Astrocyte (in vitro differentiated cells and primary cell): ENCODE measurements around the gene PPP3R1. TPM values are rescaled to one million over a fixed set of nuclear protein-coding genes. Genes with fewer than 3 reads are reported as not detected.

Source experiments
- DNase-seq: peaks from one replicate; pipeline ENCODE4 v3.0.0-alpha.2; 2010; ENCODE audit warnings: low read depth
- FAIRE-seq: peaks from 2 replicates; lab custom pipeline; 2011; peaks lifted over from hg19 to GRCh38; lab: Jason Lieb, UNC
- H2AFZ ChIP-seq: 2 replicates; pipeline ENCODE4 v1.6.0; 2012; ENCODE audit warnings: low read depth, low read length, inconsistent platforms
- H3K27ac ChIP-seq: 2 replicates; pipeline ENCODE4 v1.5.1; 2011; ENCODE audit warnings: low read depth, low read length, inconsistent platforms
- H3K27me3 ChIP-seq: 2 replicates; pipeline ENCODE4 v1.6.0; 2011; ENCODE audit warnings: low read length, inconsistent platforms; ENCODE audit not compliant: insufficient read depth
- H3K36me3 ChIP-seq: 2 replicates; pipeline ENCODE4 v1.5.1; 2011; ENCODE audit warnings: low read length, inconsistent platforms; ENCODE audit not compliant: insufficient read depth
- H3K4me1 ChIP-seq: 2 replicates; pipeline ENCODE4 v1.5.1; 2011; ENCODE audit warnings: low read length, inconsistent platforms; ENCODE audit not compliant: insufficient read depth
- H3K4me2 ChIP-seq: 2 replicates; pipeline ENCODE4 v1.6.0; 2012; ENCODE audit warnings: low read length, inconsistent platforms
- H3K4me3 ChIP-seq: 2 replicates; pipeline ENCODE4 v1.5.1; 2011; ENCODE audit warnings: low read depth, mild to moderate bottlenecking, low read length, inconsistent platforms; ENCODE audit not compliant: insufficient read depth
- H3K79me2 ChIP-seq: 2 replicates; pipeline ENCODE4 v1.6.0; 2012; ENCODE audit warnings: mild to moderate bottlenecking, low read length, inconsistent platforms; ENCODE audit not compliant: insufficient read depth
- H3K9ac ChIP-seq: 2 replicates; pipeline ENCODE4 v1.6.0; 2012; ENCODE audit warnings: mild to moderate bottlenecking, low read length, inconsistent platforms
- H3K9me3 ChIP-seq: 2 replicates; pipeline ENCODE4 v1.5.1; 2012; ENCODE audit warnings: low read depth, mild to moderate bottlenecking, low read length, inconsistent platforms; ENCODE audit not compliant: insufficient read depth
- H4K20me1 ChIP-seq: 2 replicates; pipeline ENCODE4 v1.6.0; 2012; ENCODE audit warnings: low read length, inconsistent platforms; ENCODE audit not compliant: insufficient read depth
- H3K27ac Mint-ChIP-seq: one replicate; pipeline ENCODE4 v1.8.0; 2021; ENCODE audit warnings: mild to moderate bottlenecking, mixed read lengths; ENCODE audit not compliant: unreplicated experiment
- H3K27me3 Mint-ChIP-seq: one replicate; pipeline ENCODE4 v1.8.0; 2021; ENCODE audit warnings: low read depth, mixed read lengths; ENCODE audit not compliant: unreplicated experiment
- H3K36me3 Mint-ChIP-seq: one replicate; pipeline ENCODE4 v1.8.0; 2021; ENCODE audit warnings: low read depth, mixed read lengths; ENCODE audit not compliant: unreplicated experiment
- H3K4me1 Mint-ChIP-seq: one replicate; pipeline ENCODE4 v1.8.0; 2021; ENCODE audit warnings: low read depth, mixed read lengths; ENCODE audit not compliant: unreplicated experiment
- H3K4me3 Mint-ChIP-seq: one replicate; pipeline ENCODE4 v1.8.0; 2021; ENCODE audit warnings: mild to moderate bottlenecking, moderate library complexity, mixed read lengths; ENCODE audit not compliant: unreplicated experiment
- H3K9me3 Mint-ChIP-seq: one replicate; pipeline ENCODE4 v1.8.0; 2021; ENCODE audit warnings: mild to moderate bottlenecking, mixed read lengths; ENCODE audit not compliant: unreplicated experiment
- CTCF ChIP-seq: IDR thresholded peaks from 2 replicates; pipeline ENCODE4 v1.5.1; 2011; ENCODE audit warnings: low read depth, mild to moderate bottlenecking, inconsistent platforms, low read length, moderate library complexity; ENCODE audit not compliant: insufficient read depth
- EZH2 ChIP-seq: IDR thresholded peaks from 2 replicates; pipeline ENCODE4 v1.6.1; 2012; ENCODE audit warnings: mild to moderate bottlenecking, low read length, inconsistent platforms; ENCODE audit not compliant: insufficient read depth
- total RNA-seq: library from RNA; stranded (reverse); gene quantifications from 2 replicates; pipeline ENCODE4 v1.2.1, GENCODE V29; 2021

The PPP3R1 gene
- total RNA-seq, 1 donor from 2014 or later = 80.6 TPM

GRCh38 chr2:68135448-68136320 lies 116.6 kb downstream of the PPP3R1 start:
- H3K36me3 ChIP-seq = peaks cover 3% of the 10 kb centered on the region
- peaks cover 7% of the 10 kb centered on the region for H3K36me3 Mint-ChIP-seq
- no peak overlapping the region for H2AFZ ChIP-seq
- no peak overlapping the region for H3K4me3 ChIP-seq
- no peak overlapping the region for H3K4me2 ChIP-seq
- no peak overlapping the region for H3K4me3 Mint-ChIP-seq
- no peak overlapping the region for H3K27ac ChIP-seq
- H3K27me3 Mint-ChIP-seq = no peaks in the 10 kb centered on the region
- H3K4me1 Mint-ChIP-seq = no peaks in the 10 kb centered on the region
- H4K20me1 ChIP-seq = no peaks in the 10 kb centered on the region
- H3K79me2 ChIP-seq = no peaks in the 10 kb centered on the region
- H3K9ac ChIP-seq = no peak overlapping the region
- H3K27ac Mint-ChIP-seq = no peak overlapping the region
- no peaks in the 10 kb centered on the region for H3K9me3 Mint-ChIP-seq
- FAIRE-seq = no peak
- DNase-seq = no peak
- no peaks in the 10 kb centered on the region for H3K9me3 ChIP-seq
- no peak for TF ChIP-seq EZH2
- H3K27me3 ChIP-seq = no peaks in the 10 kb centered on the region
- no peaks in the 10 kb centered on the region for H3K4me1 ChIP-seq

DNA sequence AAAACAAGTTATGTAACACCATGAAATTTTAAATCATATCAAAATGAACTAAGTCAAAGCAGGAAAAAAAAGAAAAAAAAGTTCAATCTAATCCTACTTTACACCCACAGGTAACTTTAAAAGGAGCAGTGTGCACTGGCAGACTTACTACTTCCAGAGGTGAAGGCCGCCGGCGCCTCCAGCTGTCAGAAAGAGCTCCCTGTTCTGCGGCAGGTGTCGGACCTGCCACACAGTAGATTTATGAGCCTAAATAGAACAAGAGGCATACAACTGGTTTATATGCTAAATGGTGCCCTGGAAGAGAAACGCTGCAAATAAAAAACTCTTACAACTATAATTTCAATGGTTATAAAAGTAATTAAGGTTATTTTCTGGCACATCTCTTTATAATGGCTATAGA lies 117.8 kb downstream of the PPP3R1 start:
- no peak overlapping the region for H3K4me2 ChIP-seq

DNA sequence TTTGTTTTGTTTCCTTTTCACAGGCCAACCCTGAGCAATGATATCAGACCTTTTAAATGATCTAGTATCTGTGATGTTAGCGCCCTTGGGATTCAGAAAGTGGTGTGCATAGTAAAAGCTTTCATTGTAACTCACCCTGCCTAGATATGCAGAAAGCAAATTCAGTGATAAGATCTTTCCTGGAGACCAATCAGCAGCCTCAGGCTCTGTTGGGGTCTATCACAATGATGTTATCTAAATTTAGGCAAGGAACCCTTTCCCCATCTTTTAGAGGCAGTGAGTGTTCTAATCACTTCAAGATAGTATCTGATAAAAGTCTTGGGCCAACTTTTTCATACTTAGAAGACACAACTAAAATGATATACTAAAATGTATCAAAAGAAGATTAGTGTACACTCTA lies 118.2 kb downstream of the PPP3R1 start:
- no peak overlapping the region for H3K4me2 ChIP-seq
- Mint-ChIP-seq H3K4me3 (no peak overlapping the region), H3K9me3 (no peaks in the 10 kb centered on the region), H3K4me1 (no peaks in the 10 kb centered on the region), H3K27ac (no peak overlapping the region), H3K36me3 (peaks cover 7% of the 10 kb centered on the region), H3K27me3 (no peaks in the 10 kb centered on the region)
- H3K4me1 ChIP-seq = no peaks in the 10 kb centered on the region
- no peak overlapping the region for H3K9ac ChIP-seq
- H3K27ac ChIP-seq = no peak overlapping the region
- no peak overlapping the region for H3K4me3 ChIP-seq
- DNase-seq (no peak), FAIRE-seq (no peak)
- H3K9me3 ChIP-seq = no peaks in the 10 kb centered on the region
- peaks cover 3% of the 10 kb centered on the region for H3K36me3 ChIP-seq
- H4K20me1 ChIP-seq = no peaks in the 10 kb centered on the region
- H3K79me2 ChIP-seq = no peaks in the 10 kb centered on the region
- H3K27me3 ChIP-seq = no peaks in the 10 kb centered on the region
- TF ChIP-seq EZH2 = no peak
- TF ChIP-seq CTCF = no peak
- H2AFZ ChIP-seq = no peak overlapping the region

More for the DNA sequence above, 117.8 kb downstream of the PPP3R1 start:
- Histone ChIP-seq H3K9ac (no peak overlapping the region), H3K4me1 (no peaks in the 10 kb centered on the region), H3K27me3 (no peaks in the 10 kb centered on the region), H3K9me3 (no peaks in the 10 kb centered on the region), H3K27ac (no peak overlapping the region), H4K20me1 (no peaks in the 10 kb centered on the region), H2AFZ (no peak overlapping the region), H3K79me2 (no peaks in the 10 kb centered on the region), H3K36me3 (peaks cover 3% of the 10 kb centered on the region), H3K4me3 (no peak overlapping the region)
- Mint-ChIP-seq H3K27ac (no peak overlapping the region), H3K4me3 (no peak overlapping the region), H3K4me1 (no peaks in the 10 kb centered on the region), H3K36me3 (peaks cover 7% of the 10 kb centered on the region), H3K9me3 (no peaks in the 10 kb centered on the region), H3K27me3 (no peaks in the 10 kb centered on the region)
- TF ChIP-seq CTCF (no peak), EZH2 (no peak)
- DNase-seq = no peak
- FAIRE-seq = no peak

Other genes starting within 250 kb of the PPP3R1 start
- 19.0 and 21.8 TPM in 2 replicates for gene C1D, start 189.5 kb downstream of the PPP3R1 start, total RNA-seq
- gene PNO1, start 94.6 kb downstream of the PPP3R1 start, total RNA-seq = 23.0 and 26.8 TPM in 2 replicates
- gene CNRIP1, start 67.4 kb upstream of the PPP3R1 start, total RNA-seq = 4.0 and 4.4 TPM in 2 replicates
- gene PLEK, start 112.8 kb upstream of the PPP3R1 start, total RNA-seq = not detected in 2 replicates
- 0.54 and 0.55 TPM in 2 replicates for gene FBXO48, start 214.8 kb upstream of the PPP3R1 start, total RNA-seq
- 2.5 and 2.9 TPM in 2 replicates for gene APLF, start 215.1 kb upstream of the PPP3R1 start, total RNA-seq